ENCODE data around the gene HRH1.
"Not testable (repeated sequence)": the region's sequence is repeated elsewhere in the genome, so short reads cannot be mapped to it uniquely, and the experiment has no call there.

HRH1 gene

DNA sequence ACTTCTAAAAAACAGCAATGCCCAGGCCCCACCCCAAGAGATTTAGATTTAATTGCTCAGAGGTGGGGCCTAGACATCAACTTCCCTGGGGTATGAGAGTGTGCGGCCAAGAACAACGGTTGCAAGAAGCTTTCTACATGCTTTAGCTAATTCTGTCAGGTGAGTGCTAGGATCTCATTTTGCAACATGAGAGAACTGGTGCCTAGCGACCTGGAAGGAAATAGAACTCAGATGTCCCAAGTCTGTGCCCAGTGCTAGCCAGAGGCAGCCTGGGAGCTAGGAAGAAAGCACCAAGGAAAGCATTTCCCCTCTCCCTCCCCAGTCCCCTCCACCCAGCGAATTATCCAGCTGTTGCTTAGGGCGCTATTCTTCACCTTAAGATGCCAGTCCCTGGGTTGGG is 22.9 kb upstream of the HRH1 start (continued):
- TF ChIP-seq, protein P1, sequence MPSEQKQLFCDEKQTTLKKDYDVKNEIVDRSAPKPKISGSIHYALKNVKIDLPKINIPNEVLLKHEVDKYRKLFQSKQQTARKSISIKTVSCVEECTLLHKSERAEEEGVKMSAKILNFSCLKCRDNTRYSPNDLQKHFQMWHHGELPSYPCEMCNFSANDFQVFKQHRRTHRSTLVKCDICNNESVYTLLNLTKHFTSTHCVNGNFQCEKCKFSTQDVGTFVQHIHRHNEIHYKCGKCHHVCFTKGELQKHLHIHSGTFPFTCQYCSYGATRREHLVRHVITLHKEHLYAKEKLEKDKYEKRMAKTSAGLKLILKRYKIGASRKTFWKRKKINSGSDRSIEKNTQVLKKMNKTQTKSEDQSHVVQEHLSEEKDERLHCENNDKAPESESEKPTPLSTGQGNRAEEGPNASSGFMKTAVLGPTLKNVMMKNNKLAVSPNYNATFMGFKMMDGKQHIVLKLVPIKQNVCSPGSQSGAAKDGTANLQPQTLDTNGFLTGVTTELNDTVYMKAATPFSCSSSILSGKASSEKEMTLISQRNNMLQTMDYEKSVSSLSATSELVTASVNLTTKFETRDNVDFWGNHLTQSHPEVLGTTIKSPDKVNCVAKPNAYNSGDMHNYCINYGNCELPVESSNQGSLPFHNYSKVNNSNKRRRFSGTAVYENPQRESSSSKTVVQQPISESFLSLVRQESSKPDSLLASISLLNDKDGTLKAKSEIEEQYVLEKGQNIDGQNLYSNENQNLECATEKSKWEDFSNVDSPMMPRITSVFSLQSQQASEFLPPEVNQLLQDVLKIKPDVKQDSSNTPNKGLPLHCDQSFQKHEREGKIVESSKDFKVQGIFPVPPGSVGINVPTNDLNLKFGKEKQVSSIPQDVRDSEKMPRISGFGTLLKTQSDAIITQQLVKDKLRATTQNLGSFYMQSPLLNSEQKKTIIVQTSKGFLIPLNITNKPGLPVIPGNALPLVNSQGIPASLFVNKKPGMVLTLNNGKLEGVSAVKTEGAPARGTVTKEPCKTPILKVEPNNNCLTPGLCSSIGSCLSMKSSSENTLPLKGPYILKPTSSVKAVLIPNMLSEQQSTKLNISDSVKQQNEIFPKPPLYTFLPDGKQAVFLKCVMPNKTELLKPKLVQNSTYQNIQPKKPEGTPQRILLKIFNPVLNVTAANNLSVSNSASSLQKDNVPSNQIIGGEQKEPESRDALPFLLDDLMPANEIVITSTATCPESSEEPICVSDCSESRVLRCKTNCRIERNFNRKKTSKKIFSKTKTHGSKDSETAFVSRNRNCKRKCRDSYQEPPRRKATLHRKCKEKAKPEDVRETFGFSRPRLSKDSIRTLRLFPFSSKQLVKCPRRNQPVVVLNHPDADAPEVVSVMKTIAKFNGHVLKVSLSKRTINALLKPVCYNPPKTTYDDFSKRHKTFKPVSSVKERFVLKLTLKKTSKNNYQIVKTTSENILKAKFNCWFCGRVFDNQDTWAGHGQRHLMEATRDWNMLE (tag by site-specific recombination; conservative IDR thresholded peaks at IDR 0.05; ENCODE audit: low read depth), result no peak
- no peak for TF ChIP-seq ZNF174 (tag by site-specific recombination; IDR thresholded peaks at IDR 0.05)

DNA sequence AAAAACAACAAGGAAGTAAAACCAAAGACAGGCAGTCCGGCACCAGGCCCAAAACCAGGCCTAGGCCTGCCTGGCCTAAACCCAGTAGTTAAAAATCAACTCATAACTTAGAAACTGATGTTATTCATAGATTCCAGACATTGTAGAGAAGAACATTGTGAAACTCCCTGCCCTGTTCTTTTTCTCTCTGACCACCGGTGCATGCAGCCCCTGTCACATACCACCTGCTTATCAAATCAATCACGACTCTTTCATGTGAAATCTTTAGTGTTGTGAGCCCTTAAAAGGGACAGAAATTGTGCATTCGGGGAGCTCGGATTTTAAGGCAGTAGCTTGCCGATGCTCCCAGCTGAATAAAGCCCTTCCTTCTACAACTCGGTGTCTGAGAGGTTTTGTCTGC is 22.4 kb upstream of the HRH1 start:
- H3K36me3 ChIP-seq (ENCODE audit: control insufficient read depth in 2 of 2, insufficient read depth in 1 of 2, low read length in 2 of 2); H3K4me3 ChIP-seq (ENCODE audit: low read depth, low read length); H3K27ac ChIP-seq (ENCODE audit: extremely low read depth, low read depth, low read length); H3K4me1 ChIP-seq (ENCODE audit: control insufficient read depth, insufficient read depth, low read length); H3K9me3 ChIP-seq (ENCODE audit: control insufficient read depth, insufficient read depth, low read depth, low read length); CTCF ChIA-PET: not testable (repeated sequence)
- POLR2A ChIA-PET, result interaction anchor here (0.5 kb wide), 1 partner anchor 52 kb away, joined by 6 read pairs; no protein-coding TSS in a partner anchor

DNA sequence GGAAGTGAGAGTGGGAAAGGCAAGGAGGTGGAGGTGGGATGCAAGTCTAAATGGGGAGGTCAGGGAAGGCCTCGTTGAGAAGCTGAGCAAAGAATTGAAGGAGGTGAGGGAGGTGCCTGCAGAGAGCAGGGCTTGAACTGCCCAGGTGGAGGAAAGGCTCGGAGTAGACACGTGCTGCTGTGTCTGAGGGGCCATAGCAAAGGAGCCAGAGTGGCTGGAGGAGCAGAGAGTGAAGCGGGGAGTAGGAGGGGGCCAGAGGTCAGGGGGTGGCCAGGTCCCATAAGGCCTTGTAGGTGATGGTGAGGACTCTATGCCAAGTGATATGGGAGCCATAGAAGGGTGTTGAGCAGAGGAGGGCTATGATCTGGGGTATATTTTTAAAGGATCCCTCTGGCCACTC is 21.4 kb upstream of the HRH1 start:
- no peak for TF ChIP-seq ZNF521 (tag by site-specific recombination; IDR thresholded peaks at IDR 0.05)
- TF ChIP-seq ZNF654 (tag by site-specific recombination; IDR thresholded peaks at IDR 0.05; ENCODE audit: low read depth), result no peak
- TF ChIP-seq, protein P2, sequence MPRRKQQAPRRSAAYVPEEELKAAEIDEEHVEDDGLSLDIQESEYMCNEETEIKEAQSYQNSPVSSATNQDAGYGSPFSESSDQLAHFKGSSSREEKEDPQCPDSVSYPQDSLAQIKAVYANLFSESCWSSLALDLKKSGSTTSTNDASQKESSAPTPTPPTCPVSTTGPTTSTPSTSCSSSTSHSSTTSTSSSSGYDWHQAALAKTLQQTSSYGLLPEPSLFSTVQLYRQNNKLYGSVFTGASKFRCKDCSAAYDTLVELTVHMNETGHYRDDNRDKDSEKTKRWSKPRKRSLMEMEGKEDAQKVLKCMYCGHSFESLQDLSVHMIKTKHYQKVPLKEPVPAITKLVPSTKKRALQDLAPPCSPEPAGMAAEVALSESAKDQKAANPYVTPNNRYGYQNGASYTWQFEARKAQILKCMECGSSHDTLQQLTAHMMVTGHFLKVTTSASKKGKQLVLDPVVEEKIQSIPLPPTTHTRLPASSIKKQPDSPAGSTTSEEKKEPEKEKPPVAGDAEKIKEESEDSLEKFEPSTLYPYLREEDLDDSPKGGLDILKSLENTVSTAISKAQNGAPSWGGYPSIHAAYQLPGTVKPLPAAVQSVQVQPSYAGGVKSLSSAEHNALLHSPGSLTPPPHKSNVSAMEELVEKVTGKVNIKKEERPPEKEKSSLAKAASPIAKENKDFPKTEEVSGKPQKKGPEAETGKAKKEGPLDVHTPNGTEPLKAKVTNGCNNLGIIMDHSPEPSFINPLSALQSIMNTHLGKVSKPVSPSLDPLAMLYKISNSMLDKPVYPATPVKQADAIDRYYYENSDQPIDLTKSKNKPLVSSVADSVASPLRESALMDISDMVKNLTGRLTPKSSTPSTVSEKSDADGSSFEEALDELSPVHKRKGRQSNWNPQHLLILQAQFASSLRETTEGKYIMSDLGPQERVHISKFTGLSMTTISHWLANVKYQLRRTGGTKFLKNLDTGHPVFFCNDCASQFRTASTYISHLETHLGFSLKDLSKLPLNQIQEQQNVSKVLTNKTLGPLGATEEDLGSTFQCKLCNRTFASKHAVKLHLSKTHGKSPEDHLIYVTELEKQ (tag by site-specific recombination; IDR thresholded peaks at IDR 0.05; ENCODE audit: borderline replicate concordance), result no peak
- TF ChIP-seq ZNF747 (tag by site-specific recombination; IDR thresholded peaks at IDR 0.05), result no peak
- TF ChIP-seq ZNF677 (tag by site-specific recombination; IDR thresholded peaks at IDR 0.05), result no peak
- TF ChIP-seq WT1 (tag by site-specific recombination; IDR thresholded peaks at IDR 0.05), result no peak
- TF ChIP-seq ZNF133 (tag by site-specific recombination; IDR thresholded peaks at IDR 0.05), result no peak
- TF ChIP-seq REPIN1 (tag by site-specific recombination; IDR thresholded peaks at IDR 0.05; ENCODE audit: low read depth), result no peak
- no peak for TF ChIP-seq ZNF175 (tag by site-specific recombination; IDR thresholded peaks at IDR 0.05)
- no peak for TF ChIP-seq ZNF140 (tag by site-specific recombination; IDR thresholded peaks at IDR 0.05)
- POLR2A ChIA-PET, result no interaction called here
- no peaks in the 10 kb centered on the region for H3K4me1 ChIP-seq (ENCODE audit: control insufficient read depth, insufficient read depth, low read length)

DNA sequence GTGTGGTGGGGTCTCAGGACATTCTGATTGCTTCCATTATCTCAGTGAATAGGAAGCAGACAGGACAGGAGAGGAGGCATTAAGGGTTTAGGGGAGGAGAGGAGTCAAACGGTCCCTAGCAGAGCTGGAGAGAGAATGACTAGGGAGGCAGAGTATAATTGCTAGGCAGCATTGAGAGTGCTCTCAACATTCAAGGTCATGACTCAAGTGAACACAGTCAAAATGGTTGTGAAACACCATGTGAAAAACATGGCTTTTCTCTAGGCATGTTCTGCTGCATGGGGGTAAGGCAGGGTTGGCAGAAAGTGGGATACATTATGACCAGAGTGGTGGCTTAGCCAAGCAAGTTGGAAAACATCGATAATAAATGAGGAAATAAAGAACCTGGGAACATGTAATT is 19.5 kb upstream of the HRH1 start:
- CTCF ChIA-PET, result no interaction called here
- POLR2A ChIA-PET, result no interaction called here

More for the DNA sequence above, 21.4 kb upstream of the HRH1 start:
- H3K36me3 ChIP-seq (ENCODE audit: control insufficient read depth in 2 of 2, insufficient read depth in 1 of 2, low read length in 2 of 2), result no peaks in the 10 kb centered on the region
- no peaks in the 10 kb centered on the region for H3K9me3 ChIP-seq (ENCODE audit: control insufficient read depth, insufficient read depth, low read depth, low read length)
- CTCF ChIA-PET, result no interaction called here
- H3K4me3 ChIP-seq (ENCODE audit: low read depth, low read length), result no peak overlapping the region
- no peak overlapping the region for H3K27ac ChIP-seq (ENCODE audit: extremely low read depth, low read depth, low read length)

More for the DNA sequence above, 19.5 kb upstream of the HRH1 start:
- Histone ChIP-seq H3K36me3 (ENCODE audit: control insufficient read depth in 2 of 2, insufficient read depth in 1 of 2, low read length in 2 of 2) (no peaks in the 10 kb centered on the region), H3K4me3 (ENCODE audit: low read depth, low read length) (no peak overlapping the region), H3K27ac (ENCODE audit: extremely low read depth, low read depth, low read length) (no peak overlapping the region), H3K9me3 (ENCODE audit: control insufficient read depth, insufficient read depth, low read depth, low read length) (no peaks in the 10 kb centered on the region), H3K4me1 (ENCODE audit: control insufficient read depth, insufficient read depth, low read length) (no peaks in the 10 kb centered on the region)
- no peak for TF ChIP-seq HOXD13 (CRISPR knock-in tag; IDR thresholded peaks at IDR 0.05; ENCODE audit: borderline replicate concordance)
- TF ChIP-seq ZBTB48 (tag by site-specific recombination; IDR thresholded peaks at IDR 0.05), result 0 out of 2 replicates have a peak, but pooled peaks have one; percentile 36

Data from HEK293 (cell line).